OCI-M2 (cell line): Measurements from ENCODE around the gene IFI35.
"Not testable (repeated sequence)": the region's sequence is repeated elsewhere in the genome, so short reads cannot be mapped to it uniquely, and the experiment has no call there.

Source experiments
- DNase-seq: peaks from one replicate; lab custom pipeline; 2025; ENCODE audit not compliant: unreplicated experiment; lab: John Stamatoyannopoulos, UW

IFI35 gene

DNA sequence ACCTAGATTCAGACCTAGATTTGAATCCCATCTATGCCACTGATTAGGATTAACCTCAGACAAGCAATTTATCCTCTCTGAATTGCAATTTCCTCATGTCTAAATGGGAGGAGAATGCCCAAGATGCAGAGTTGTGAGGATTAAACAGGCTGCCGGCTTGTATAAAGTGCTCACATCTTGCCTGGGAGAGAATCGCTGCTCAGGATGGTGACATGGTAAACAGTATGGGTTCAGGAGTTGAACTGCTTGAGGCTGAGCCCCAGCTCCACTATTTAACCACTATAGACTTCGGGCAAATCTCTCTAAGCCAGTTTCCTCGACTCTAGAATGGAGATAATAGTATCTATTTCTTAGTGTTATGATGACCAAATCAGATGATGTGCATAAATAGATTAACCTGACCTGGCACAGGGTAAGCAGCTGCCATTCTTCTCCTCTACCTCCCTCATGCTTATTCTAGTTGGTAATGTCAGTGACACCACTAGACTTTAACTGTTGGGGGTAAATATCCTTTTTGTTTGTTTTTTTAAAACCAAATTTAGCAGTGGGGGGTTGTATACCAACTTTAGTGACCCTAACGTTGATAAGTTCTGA lies 9.1 kb upstream of the IFI35 start:
- DNase-seq: no peak

DNA sequence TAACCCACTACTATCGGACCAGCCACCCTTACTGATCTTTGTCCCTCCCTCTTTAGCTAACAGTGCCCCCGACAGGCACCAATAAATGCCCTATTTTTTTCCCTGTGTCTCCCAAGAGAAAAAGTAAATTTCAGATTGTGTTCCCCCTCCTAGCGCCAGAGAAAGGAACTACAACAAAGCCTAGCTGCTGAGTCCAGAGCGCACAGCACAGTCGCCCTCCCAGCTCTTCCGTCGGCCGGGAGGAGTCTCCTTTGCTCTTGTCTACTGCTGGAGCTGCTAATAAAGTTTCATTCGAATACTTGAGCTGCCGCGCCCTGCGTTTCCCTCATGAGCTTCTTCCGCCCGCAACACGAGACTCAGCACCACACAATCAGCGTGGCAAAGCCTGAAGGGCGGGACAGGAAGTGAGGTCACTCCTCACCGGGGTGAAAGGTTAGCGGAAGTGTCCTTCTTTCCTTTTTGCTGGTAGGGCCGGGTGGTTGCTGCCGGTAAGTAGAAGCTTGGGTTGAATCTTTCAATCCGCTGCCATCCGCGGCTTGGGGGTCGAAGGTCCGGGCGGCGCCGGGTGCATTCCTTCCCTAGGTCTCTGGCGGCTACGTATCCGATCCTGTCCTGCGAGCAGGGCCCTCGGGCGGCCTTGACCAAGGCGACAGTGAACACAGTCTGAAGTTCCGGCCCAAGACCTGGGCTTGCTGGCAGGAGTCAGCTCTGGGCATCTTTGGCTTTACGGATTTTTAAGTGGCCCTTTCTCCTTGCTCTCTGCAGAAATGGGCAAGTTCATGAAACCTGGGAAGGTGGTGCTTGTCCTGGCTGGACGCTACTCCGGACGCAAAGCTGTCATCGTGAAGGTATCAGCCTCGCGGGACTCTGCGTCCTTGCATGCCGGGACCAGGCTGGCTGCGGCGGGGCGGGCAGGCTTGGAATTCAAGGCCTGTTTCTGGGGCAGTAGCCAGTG lies 8.3 kb upstream of the IFI35 start, which contains the start of gene RPL27:
TSS of gene RPL27 (plus strand) at position 436 of the 955 bp plus-strand sequence. CDS start at position 768, 332 bp downstream.
- peak; percentile 95 for DNase-seq

DNA sequence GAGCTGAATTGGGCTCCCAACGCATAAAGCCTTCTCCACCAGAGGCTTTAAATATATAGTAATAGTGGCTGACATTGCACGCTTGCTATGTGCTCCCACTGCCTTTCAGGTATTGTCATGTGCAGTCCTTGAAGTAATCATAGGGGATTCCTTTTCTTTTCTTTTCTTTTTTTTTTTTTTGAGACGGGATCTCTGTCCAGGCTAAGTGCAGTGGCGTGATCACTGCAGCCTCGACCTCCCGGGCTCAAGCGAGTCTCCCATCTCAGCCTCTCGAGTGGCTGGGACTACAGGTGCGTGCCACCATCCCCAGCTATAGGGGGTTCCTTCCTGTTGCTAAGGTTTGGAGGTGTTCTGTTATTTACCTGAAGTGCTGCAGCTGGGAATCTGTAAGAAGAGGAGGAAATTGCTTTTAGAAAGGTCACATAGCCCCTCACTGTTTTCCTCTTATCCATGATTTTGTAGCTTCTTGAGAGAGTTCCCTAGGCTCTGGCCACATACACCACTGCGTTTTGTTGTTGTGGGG lies 7.5 kb upstream of the IFI35 start:
- no peak for DNase-seq

DNA sequence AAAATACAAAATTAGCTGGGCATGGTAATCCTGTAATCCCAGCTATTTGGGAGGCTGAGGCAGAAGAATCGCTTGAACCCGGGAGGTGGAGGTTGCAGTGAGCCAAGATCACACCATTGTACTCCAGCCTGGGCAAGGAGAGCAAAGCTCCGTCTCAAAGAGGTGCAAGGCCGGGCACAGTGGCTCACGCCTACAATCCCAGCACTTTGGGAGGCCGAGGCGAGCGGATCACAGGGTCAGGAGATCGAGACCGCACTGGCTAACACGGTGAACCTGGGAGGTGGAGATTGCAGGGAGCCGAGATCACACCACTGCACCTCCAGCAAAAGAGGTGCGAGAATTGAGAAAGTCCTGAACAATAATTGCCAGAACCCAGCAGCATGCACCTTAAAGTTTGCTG lies 5.7 kb upstream of the IFI35 start:
- not testable (repeated sequence) for DNase-seq

DNA sequence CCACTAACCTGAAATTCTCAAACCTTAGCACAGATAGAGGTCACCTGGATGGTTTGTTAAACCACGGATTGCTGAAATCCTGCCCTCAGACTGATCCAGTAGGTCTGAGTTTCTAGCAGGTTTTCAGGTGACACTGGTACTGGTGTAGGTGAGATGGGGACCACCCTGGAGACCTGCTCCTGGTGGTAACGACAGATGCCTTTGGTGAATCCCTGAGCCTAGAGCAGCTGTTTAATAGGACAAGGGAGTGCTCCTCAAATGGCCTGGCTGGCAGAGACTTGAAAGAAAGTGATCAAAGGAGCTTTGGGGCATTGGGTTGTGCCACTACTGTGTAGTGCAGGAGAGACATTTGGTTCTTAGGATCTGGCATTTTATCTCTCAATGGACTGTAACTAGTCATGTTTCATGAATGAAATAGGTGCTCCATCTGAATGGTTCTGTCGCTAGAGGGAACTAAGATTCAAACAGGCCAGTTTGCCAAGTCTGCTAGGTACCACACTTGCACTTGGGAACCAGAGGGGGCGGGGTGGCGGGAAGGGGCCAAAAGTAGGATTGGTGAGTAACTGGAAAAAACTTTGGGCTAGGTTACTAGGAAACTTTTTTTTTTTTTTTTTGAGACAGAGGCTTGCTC lies 2.9 kb upstream of the IFI35 start:
- DNase-seq: no peak

DNA sequence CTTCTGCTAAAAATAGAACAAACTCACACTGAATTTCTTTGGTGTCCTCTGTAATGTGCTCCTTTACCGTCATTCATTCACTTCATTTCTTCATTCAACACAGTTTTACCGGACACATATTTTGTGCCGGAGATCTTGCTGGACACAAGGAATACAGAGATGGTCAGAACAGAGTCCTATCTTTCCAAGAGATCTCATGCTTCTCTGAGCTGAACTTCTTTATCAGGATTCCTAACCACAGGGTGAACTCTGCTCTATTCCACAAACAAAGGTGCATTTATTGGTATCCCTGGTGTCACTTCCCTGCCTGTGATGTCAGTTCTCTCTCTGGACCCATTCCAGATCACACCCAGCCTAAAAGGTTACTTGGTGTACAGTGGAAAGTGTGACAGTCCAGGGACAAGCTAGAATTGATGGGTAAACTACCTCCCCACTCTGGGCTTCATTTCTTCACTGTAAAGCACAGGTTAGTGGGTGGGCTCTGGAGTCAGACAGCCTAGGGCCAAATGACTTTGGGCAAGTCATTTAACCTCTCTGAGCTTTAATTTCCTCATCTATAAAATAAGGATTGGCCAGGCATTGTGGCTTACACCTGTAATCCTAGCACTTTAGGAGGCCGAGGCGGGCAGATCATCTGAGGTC lies 4.2 kb downstream of the IFI35 start:
- no peak for DNase-seq

DNA sequence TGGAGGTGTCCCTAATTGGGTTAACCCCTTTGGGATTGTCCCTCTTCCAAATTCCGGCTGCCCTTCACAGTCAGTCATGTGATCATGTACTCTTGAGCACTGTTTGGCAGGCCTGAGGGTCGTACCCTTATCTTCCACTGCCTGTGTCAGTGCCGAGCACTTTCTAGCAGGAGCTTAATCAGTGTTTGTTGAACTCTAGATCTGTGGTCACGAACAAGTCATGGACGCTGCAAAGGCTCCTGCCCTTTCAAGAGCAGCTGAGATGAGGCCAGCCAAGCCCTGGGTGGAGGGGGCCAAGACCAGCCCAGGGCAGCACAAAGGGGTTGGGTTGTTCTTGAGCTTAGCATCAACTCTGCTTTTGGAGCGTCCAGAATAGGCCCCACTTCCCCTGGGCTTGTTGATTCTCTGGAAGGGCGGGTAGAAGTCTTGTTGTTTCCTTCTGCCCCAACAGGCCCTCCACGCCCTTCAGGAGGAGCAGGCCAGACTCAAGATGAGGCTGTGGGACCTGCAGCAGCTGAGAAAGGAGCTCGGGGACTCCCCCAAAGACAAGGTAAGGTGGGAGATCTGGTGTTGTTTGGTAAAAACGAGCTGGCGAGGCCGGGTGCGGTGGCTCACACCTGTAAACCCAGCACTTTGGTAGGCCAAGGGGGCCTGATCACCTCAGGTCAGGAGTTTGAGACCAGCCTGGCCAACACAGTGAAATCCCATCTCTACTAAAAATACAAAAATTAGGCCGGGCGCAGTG lies 5.3 kb downstream of the IFI35 start:
- no peak for DNase-seq

GRCh38 chr17:43013296-43013695 lies 6.7 kb downstream of the IFI35 start:
- DNase-seq: no peak

DNA sequence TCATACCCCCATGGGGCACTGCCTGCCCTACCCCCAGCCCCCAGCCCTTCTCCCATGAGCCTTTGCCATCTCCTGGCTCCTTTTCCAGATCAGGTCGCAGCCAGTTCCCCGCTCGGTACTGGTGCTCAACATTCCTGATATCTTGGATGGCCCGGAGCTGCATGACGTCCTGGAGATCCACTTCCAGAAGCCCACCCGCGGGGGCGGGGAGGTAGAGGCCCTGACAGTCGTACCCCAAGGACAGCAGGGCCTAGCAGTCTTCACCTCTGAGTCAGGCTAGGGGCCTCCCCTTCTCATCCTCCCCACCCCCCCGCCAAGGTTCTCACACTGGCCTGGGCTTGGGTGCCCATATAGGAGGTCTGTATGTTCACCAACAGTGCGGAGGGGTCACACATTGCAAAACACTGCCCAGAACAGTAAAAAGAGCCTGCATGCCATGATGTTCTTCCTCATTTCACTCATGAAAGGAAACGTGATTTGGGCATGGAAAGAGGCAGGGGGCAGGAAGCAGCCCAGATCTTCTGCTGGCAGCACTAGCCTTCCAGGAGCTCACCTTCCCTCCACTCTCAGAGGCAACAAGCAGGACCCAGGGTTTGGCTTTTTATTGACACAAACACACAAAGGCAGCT lies 7.5 kb downstream of the IFI35 start:
- no peak for DNase-seq

GRCh38 chr17:43014649-43015542 lies 8.3 kb downstream of the IFI35 start:
- DNase-seq: no peak

GRCh38 chr17:43015579-43015978 lies 9.0 kb downstream of the IFI35 start:
- DNase-seq: no peak

DNA sequence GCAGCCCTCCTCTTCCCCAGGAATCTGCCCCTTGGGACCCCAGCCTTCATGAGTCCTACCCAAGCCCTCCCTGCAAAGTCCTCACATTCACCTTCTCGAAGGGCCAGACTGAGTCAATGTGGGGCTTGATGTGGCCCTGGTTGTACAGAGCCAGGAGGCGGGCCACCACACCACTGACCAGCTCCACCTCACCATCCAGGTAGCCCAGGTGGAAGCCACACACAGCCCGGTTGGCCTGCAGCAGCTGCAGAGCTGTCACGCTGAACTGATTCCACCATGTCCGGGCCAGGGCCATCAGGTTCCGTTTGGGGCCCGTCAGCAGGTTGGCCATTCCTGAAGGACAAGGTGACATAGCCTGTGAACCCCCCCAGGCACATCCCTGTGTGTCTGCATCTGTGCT lies 9.6 kb downstream of the IFI35 start:
- DNase-seq: no peak

DNA sequence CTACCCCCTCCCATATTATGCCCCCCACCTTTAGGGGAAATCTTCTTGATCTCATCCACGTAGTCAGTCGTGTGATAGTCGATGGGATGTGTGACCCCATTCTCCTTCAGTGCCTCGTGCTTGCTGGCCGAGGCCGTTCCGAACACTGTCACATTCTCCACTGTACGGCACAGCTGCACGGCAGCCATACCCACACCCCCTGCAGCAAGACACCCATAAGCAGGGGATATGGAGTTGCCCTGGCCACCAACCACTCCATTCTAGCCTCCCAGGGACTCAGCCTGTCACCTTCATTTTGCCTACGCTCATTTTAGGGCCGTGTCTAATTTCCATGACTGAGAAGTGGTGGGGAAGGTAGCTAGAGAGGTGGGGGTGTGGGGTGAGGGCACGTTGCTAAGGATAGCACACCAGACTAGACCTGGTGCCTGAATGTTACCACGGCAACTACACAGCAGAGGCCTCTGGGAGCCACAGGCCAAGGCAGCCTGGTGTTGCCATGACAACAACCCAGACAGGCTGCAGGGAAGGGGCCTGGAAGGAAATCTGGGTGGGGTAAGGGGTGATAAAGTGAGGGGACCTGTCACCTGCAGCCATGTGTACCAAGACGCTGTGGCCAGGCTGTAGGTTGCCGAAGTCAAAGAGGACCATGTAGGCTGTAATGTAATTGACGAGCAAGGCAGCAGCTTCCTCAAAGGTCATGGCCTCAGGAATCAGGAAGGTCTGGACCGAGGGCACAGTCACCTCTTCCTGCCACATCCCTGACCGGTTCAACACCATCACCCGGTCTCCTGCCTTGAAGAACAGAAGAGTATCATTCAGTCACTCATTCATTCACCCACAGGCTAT lies 11.6 kb downstream of the IFI35 start:
- DNase-seq: no peak

GRCh38 chr17:43018932-43019331 lies 12.3 kb downstream of the IFI35 start:
- DNase-seq: no peak

DNA sequence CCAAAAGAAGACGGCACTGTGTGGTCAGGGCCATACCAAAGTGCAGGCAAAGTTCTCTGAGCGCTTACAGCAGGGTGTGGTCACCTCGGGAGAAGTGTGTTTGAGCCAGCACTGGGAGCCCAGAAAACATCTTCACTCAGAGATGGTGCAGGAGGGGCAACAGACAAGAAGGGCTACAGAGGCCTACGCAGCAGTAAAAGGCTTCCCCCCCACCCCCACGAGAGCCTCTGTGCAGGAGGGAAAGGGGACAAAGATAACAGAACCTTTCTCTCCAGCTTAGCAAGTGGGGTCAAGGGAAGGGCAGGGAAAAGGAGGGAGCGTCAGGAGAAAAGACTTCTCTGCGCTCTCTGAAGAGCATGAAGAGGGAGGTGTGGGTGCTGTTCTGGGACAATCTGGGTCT lies 12.8 kb downstream of the IFI35 start:
- no peak for DNase-seq

DNA sequence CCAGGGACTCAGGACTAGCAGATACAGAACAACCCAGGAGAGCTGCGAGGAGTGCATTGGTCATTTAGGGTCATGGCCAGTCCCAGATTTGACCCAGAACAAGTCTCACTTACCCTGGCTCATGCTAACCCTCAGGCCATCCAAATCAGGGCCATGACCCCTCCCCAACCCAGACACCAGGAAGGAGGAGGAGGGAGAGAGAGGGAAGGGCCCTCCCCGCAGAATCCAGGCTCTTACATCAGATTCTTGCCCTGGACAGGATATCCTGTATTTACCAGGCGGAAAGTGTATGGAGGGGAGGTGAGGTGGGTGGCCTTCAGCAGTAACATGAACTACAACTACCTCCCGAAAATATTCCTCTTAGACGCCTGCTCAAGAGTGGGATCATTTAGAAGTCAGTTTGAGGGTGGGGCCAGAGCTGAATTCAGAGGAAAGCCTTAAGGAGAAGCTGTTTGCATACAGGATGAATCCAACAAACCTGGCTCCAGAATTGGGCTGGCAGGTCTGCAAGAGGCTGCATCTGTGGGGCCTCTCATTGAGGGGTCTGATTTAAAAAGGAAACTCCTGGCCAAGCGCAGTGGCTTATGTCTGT lies 13.5 kb downstream of the IFI35 start:
- DNase-seq: no peak
